IMR-90 (cell line): Measurements from ENCODE around the gene ZNF548.

Experiments
- ELK1 ChIP-seq: fragments of 150-350 bp; IDR thresholded peaks from 2 replicates; pipeline ENCODE4 v1.6.1; 2016; ENCODE audit warnings: low read depth, mild to moderate bottlenecking, low read length, moderate library complexity, borderline replicate concordance
- POLR2A ChIP-seq: IDR thresholded peaks from 2 replicates; pipeline ENCODE4 v1.6.1; 2012; ENCODE audit warnings: mild to moderate bottlenecking, low read depth, low read length
- RAD21 ChIP-seq: IDR thresholded peaks from 2 replicates; pipeline ENCODE4 v1.6.1; 2012; ENCODE audit warnings: low read length, improper control_type of control experiment
- SMC3 ChIP-seq: fragments of 150-350 bp; IDR thresholded peaks from 2 replicates; pipeline ENCODE4 v1.6.1; 2016; ENCODE audit warnings: low read depth, mild to moderate bottlenecking, antibody characterized with exemption, low read length, moderate library complexity
- USF2 ChIP-seq: fragments of 150-350 bp; IDR thresholded peaks from 2 replicates; pipeline ENCODE4 v1.6.1; 2017; ENCODE audit warnings: mild to moderate bottlenecking, antibody characterized with exemption, low read length, low read depth
- TF ChIP-seq, protein P1 (sequence below): conservative IDR thresholded peaks from 2 replicates; pipeline ENCODE4 v1.5.1; 2012; ENCODE audit warnings: mild to moderate bottlenecking, low read depth, low read length, improper control_type of control experiment

DNA sequence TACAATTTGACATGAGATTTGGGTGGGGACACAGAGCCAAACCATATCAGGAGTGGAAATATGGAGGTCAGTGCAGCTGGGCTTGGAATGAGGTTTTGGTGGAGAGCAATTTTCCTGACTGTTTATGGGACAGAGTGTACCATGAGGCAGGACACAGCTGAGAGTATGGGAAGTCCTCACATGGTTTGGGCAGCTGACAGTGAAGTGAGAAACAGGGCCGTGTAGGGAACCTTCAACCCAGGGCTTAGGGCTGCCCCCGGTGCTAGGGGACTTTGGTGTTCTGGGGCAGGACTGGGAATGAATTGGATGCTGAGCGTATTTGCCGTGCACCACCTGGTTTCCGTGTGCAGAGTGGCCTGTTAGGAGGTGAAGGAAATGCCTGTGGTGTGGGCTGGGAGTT lies 6.1 kb downstream of the ZNF548 start:
- TF ChIP-seq, protein P1, sequence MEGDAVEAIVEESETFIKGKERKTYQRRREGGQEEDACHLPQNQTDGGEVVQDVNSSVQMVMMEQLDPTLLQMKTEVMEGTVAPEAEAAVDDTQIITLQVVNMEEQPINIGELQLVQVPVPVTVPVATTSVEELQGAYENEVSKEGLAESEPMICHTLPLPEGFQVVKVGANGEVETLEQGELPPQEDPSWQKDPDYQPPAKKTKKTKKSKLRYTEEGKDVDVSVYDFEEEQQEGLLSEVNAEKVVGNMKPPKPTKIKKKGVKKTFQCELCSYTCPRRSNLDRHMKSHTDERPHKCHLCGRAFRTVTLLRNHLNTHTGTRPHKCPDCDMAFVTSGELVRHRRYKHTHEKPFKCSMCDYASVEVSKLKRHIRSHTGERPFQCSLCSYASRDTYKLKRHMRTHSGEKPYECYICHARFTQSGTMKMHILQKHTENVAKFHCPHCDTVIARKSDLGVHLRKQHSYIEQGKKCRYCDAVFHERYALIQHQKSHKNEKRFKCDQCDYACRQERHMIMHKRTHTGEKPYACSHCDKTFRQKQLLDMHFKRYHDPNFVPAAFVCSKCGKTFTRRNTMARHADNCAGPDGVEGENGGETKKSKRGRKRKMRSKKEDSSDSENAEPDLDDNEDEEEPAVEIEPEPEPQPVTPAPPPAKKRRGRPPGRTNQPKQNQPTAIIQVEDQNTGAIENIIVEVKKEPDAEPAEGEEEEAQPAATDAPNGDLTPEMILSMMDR: no peak
- TF ChIP-seq SMC3 (no peak), RAD21 (no peak), POLR2A (no peak), USF2 (no peak), ELK1 (no peak)
